Activated T-helper 1 cell treated with anti-CD3 and anti-CD28 coated beads, Interleukin-2, amount 50 U/mL, for 16 hours (primary cell): Measurements from ENCODE around the gene ST3GAL5.

Source experiments
- DNase-seq, 2 donors: peaks; one replicate each; pipeline ENCODE4 v3.0.0-alpha.2; 2020; ENCODE audit warnings: low read depth in 1 of 2, low spot score in 1 of 2

The ST3GAL5 gene

DNA sequence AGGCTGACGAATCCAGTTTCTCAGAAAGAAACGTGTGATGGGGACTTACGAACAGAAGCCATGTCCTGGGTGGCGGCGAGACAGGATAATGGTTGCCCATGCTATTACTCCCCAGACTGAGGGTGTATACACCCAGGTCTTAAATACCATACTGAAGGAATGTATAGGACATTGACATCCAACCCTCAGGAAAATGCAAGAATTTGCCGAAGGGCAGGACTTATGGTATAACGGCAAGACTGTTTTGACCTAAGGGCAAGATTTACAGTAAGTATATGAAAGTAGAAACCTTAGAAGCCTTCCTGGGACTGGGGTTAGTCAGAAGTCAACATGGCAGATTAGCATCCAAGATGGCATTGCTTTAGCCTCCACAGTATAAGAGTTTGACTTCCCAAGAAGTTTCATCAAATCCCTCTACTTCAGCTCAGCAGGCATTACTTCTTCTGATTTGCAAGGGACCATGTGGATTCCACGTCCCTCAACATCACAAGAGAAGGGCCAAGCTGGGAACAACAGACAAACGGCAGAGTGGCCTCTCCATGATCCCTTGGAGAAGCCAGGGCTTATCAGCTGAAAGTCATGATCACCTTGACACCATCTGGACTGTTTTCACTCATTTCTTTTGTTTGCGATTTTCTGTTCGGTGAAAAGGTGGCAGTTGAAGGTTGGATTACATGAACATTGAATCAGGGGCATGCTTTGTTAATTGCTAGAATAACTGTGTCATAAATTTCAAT lies 21.1 kb downstream of the ST3GAL5 start:
- no peak for DNase-seq

DNA sequence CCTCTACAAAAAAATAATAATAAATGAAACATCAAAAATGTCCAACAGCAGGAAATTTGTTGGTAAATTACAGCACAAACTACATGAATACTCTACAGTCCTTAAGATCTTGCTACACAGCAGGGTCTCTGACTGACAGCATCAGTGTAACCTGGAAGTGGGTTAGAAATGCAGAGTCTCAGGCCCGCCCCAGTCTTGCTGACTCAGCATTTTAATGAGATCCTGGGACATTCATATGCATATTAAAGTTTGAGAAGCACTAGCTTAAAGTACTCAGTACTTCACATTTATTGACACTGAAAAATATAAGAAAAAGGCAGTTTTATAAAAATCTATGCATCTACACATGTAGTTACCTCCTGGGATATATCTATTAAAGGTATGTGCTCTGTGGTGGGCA lies 21.7 kb downstream of the ST3GAL5 start:
- no peak for DNase-seq

DNA sequence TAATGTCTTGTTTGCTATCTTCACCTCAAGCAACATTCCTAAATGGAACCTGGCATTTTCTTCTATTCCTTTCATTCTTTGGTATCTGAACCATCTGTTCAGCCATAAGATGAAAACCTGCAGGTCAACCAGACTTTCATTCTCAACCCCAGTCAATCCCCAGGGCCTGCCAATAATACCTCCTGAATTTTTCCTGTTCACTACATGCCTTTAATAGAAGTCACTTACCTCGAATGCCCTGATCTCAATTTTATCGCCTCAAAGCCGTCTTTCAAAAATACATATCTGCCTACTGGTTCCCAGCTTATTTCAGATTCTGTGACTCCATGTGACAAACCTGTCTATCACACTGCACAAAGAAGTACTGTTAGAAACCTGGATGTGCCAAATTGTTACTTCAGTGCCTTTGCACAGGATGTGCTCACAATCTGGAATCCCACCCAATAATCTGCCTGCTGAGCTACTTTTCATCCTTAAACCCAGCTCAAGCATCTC lies 22.6 kb downstream of the ST3GAL5 start:
- DNase-seq = no peak

DNA sequence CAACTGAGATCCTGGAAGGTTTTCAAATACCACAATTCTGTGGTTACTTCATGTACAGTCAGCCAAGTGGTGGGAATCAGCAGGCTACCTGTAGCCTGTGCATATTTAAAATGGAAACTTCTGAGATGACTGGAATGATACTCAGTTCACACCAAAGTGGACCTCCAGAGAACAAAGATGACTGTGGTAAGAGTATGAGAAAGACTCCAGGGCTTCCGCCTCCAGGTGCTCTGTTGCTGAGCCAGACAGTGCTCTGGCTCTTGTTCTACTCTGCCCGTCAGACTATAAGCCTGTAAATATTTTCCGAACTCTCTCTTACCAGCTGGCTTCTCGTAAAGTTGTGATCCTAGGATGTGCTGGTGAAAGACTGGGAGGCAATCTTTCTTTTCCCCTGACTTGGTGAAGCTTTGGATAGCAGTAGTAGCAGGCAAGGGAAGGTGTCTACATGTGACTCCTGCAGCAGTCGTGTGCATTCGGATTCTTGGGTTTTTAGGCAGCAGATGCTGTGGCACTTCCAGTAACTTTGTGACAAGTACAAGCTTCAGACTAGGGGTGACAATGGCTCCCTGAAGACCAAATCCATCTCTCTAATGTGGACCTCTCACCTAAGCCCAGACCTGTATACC lies 23.1 kb downstream of the ST3GAL5 start:
- no peak for DNase-seq

DNA sequence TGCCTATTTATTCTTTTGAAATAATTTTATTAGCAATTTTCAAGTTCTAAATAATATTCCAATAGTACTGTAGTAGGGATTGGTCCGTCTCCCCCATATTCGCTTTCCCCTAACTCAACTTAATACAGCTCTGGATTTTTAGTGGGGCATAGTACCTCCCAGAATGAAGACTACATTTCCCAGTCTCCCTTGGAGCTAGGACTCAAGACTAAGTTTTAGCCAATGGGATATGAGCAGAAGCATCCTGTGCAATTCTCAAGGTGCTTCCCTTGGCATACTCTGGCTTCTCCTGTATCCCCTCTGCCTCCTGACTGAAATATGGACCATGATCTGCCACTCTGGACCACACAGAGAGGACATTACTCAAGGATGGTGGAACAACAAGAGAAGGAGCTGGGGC lies 24.1 kb downstream of the ST3GAL5 start:
- DNase-seq = no peak

DNA sequence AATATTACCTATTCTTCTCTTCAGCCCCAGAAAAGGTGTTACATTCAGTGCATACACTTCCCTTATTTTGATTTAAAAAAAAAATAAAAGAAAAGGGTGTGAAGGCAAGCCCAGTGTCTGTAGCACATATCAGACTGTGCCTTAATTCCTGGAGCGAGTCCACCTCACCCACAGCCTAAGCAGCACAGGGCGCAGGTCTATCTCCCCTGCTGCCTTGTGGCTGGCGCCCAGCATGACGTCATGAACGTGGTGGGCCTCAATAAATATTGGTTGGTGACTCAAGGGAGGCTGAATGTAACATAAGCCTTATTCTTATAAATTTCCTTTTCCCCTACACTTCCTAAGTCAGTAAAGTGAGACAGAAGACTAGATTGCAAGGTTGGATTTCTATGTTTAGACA lies 26.4 kb downstream of the ST3GAL5 start:
- DNase-seq = peak in 1 of 2 donors; percentile 22

DNA sequence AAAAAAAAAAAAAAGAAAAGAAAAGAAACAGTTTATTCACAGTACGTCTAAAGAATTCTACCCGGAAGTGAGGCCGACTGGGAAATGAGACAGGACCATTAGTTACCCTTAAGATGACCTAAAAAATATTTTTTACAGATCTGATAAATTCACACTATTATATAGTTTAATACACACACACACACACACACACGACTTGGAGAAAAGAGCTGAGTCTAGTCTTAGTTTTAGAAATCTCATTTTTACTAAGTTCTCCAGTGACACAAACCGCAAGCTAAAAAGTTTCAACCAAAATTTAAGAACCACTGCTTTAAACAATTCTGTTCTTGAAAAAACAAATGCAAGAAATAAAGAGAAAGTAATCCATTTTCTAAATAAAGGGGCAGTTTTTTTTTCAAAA lies 27.1 kb downstream of the ST3GAL5 start:
- no peak for DNase-seq

DNA sequence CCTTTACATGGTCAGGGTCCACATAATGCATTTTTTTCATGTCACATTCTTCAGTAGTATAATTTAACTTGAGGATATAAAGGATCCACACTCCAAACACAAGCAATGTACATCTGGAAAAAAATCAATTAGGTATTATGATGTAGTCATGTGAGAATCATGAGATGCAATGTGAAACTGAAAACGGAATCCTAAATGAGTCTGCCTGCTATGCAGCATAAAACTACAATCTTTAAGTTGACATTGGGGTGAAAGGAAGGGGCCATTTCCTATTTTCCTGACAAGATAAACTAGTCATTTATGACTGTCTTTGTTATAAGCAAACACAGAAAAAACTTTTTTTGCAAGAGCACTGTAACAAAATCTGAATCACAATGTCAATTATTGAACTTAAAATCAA lies 27.6 kb downstream of the ST3GAL5 start:
- no peak for DNase-seq

DNA sequence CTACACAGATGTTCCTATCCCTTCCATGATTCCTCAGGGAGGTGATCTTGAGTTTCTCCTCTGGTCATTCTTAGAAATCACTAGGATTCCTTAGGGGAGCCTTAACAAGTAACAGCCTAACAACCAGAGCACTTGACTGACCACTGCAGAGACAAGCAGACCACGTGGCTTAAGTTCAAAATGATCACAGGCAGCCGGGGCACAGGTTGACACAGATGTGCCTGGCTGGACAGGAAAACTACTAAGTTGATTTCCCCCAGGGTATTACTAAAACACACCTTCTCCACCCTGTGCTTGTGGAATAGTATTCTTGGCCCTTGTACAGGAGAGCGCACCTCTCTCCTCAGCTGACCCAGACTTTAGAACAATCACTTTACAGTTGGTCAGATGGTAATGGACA lies 29.9 kb downstream of the ST3GAL5 start:
- no peak for DNase-seq

DNA sequence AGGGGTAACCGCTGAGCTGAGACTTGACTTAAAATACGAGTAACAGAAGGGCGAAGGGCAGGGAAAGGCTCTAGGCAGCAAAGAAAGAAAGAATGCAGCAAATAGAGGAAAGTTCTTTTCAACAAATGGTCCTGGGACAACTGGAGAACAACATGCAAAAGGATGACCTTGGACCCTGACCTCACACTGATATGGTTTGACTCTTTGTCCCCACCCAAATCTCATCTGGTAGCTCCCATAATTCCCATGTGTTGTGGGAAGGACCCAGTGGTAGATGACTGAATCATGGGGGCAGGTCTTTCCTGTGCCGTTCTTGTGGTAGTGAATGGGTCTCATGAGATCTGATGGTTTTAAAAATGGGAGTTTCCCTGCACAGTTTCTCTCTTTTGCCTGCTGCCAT lies 33.9 kb downstream of the ST3GAL5 start:
- no peak for DNase-seq

DNA sequence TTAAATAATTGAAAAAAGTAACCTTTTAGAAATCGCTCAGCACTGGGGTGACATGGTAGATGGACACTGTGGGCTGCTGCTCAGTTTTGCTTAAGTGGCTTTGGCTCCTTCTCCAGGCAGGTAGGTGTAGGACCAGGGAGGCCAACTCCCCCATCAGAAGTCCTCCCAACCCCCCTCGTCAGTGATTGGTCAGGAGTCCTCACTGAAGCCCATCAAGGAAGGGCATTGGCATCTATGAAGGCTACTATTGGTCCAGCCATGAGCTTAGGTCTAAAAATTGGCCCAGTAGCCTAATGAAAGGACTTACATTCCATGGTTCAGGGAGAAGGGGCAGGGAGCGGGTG lies 34.7 kb downstream of the ST3GAL5 start:
- no peak for DNase-seq

DNA sequence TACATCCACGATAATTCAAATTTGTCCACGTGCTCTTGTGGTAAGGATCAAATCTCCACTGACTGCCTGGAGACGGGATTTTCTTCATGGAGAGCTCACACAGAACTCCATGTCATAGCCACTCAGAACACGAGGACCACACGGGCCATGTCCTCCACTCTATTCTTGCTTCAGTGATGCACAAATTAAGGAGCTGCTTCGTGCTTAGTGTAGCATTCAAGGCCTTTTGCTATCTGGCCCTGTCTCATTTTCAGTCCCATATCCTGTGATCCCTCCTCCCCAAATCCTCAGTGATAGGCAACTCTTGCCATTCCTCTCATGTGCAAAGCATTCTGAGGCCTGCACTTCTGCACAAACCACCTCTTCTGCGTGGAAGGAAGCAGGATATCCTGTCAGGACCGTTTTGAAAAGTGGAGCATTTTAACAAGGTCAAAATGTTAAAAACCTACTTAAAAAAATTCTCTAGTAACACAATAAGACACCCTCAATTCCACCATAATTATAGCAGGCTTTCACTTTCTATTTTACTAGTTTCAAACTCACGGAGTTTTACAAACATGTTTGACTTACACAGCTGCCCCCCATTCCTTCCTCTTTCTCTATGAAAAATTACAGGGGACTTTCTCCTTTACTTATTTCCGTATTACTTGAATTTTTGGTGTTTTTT lies 35.2 kb downstream of the ST3GAL5 start:
- no peak for DNase-seq

DNA sequence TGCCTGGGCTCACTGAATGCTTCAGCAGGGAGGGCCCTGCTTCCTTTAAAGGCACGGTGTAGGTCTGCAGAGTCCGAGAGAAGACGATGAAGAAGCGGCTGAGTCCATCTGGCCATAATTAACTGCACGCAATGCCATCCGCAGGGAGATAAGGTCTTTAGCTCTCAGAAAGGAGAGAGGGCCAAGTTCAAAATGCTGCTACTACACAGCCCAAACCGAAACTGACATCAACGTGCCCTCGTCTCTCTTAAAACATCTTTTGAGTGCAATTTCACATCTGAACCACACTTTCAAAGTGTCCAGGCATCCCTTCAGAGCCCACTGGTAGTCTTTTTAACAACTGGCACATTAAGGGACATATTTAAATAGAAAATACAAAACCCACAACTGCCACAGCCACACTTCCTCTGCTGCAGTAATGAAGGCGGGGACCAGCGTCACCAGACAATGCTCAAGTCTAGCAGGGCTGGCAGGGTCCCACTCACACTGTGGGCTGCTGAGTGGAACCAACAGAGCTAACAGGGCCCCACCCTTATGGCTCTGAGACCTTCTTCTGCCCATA lies 35.8 kb downstream of the ST3GAL5 start:
- peak in 1 of 2 donors; percentile 40 for DNase-seq

DNA sequence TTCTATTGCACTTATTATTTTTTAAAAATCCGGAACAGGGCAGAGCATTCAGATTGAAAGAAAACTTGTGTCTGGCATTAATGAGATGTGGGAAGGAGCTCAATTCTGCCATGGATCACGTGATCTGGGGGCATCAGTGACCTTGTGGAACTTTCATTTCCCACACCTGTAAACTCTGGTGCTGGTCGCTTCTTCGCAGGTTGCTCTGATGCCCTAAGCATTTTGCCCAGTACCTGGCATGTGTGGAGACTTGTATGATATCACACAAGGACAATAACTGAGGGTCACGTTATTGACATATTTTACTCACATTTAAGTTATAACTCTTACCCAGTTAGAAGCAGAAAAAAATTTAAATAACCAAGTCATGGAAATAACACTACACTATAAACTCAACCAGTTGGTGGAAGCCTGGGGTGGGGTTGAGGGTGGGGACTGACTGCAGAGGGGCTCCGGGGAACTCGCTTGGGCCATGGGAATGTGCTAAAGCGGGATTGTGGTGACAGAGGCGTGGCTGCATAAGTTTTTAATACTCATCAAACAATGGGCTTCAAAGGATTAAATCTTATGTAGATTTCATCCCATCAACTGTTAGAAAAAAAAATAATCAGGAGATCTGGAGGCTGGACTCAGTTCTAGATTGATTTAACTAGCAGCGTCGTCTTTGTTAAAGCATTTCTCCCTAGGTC lies 36.5 kb downstream of the ST3GAL5 start:
- no peak for DNase-seq

DNA sequence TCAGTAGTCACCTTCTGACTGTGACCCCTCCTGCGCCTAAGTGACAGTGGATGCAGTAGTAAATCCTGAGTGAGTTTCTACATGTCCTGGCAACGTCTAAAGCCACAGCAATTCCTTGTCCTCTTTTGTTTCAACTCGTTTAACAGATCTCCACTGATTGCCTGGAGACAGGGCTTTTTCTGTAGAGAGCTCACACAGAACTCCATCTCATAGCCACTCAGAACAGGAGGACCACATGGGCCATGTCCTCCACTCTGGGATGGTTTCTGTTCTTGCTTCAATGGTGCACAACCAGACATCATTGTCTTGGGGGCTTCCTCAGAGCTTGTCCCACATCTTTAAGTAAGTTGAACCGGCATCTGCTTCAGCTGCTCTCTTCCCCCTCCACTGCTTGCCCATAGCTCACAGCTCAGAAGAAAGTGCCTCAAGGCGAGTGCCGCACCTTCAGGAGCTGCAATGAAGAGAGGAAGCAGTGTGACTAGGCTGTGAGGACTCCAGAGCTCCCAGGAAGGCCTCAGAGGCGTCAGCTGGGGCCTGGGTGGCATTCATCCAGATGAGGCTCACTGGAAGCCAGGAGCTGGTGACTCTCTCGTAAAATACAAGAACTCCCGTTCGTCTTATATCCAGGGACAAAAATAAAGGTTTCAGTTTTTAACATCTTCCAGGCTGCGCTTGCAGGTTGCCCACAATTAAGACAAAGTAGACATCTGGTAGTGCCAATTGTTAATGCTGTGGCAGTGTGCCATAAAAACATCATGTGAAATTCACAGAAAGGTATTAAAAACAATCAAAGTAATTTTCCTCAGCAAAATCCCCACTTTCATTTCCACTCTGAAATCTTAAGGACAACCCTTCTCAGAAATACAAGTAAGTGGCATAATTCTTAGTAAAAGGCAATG lies 37.3 kb downstream of the ST3GAL5 start:
- no peak for DNase-seq

DNA sequence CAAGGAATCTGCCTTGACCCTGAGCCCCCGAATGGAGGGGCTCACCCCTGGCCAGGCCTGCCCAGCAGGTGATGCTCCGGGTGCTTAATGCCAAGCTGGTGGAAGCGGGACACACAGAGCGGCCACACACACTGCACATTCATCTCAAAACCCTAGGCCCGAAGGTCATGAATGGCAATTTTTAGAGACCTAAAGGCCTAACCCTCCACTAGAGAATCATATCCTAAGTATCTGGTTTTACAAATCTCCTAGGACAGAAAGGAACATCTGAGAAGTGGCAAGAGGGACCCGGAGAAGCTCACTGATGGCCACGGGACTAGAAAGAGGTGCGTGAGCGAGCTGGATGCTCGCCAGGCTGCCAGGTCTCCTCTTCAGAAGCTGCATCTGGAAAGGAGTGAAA lies 38.3 kb downstream of the ST3GAL5 start:
- DNase-seq = no peak

DNA sequence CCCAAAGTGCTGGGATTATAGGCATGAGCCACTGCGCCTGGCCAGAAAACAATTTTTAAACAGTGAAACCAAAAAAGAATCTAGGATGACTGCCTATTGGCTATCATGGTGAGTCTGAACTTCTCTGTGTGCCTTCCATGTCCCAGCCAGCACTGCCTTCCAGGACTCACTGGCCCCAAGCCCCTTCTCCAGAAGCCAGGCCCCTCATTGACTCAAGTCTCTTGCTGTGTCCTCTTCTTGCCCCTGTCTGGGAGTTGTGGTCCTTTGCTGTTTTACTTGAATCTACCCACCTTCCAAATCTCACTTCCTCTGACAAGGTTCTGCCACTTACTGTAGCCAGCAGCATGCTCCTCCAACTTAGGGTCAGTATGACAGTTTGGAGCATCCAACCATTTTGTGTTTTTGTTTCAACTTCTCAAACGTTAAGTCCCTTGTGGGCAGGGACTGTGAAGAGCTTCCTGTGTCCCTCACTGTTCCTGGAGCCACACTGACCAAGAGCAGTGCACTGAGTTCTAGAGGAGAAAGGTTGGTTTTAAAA lies 41.7 kb downstream of the ST3GAL5 start:
- DNase-seq = no peak

DNA sequence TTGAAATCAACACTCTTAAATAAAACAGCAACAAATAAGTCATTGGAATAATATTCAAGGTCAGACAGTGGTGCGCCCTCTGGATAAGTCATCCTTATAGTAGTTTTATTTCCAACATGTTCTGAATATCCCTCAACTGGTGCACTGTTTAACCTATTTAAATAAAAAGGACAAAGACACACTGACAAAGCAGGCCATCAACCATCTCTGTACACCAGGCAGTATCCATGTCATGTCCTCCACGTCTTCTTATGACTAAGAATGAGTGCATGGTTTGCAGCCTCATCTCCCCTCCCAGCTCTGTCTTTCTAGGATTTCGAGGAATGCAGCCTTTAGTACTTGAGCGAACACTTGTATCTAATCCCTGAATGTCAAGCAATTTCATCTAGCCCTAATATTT lies 42.4 kb downstream of the ST3GAL5 start:
- DNase-seq = no peak

DNA sequence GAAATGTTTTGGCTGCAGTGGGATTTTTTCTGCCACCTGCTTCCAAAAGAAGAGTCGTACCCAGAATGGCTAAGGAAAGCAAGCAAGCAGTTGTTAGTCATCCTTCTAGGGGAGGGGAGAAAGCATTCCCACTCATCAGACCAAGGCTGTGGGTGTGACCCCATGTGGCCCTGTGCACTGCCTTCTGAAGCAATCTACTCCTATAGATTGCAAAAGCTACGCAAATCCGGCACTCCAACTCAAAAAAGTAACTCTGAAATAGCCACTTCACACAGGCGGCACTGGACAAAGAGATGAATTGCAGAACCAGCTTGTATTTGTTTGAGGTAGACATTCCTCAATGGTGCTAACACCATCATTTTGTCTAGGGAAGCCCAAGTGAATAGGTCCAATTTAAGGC lies 44.3 kb downstream of the ST3GAL5 start:
- DNase-seq = no peak

DNA sequence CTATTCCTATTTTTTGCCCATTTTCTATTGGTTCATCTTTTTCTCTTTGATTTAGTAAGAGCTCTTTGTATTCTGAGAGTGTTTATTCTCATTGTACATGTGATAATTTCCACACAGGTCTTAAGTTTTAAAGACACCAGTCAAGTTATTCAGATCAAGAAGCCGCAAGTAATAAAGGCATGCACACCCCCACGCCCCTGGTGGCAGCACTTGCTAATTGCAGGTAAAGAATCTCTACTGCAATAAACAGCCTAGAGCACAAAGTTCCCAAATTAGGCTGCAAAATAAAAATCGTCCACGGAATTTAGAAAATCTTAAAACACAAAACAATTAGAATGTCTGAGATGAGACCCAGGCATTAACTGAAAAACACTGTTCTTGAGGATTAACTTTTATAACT lies 45.2 kb downstream of the ST3GAL5 start:
- DNase-seq = no peak
